Neural crest cell (in vitro differentiated cells): ENCODE results near the gene TTC39B. TPM values are rescaled to one million over a fixed set of nuclear protein-coding genes. Genes with fewer than 3 reads are reported as not detected.
"Not testable (repeated sequence)": the region's sequence is repeated elsewhere in the genome, so short reads cannot be mapped to it uniquely, and the experiment has no call there.

Source experiments
- DNase-seq: peaks from one replicate; pipeline ENCODE4 v3.0.0; 2021; ENCODE audit warnings: low read depth, mixed read lengths, low spot score
- H3K27ac Mint-ChIP-seq: one replicate; pipeline ENCODE4 v1.8.0; 2021; ENCODE audit warnings: mild to moderate bottlenecking, mixed read lengths; ENCODE audit not compliant: unreplicated experiment
- H3K27me3 Mint-ChIP-seq: 2 replicates; pipeline ENCODE4 v1.8.0; 2021; ENCODE audit warnings: low read depth, mild to moderate bottlenecking, mixed read lengths
- H3K36me3 Mint-ChIP-seq: 2 replicates; pipeline ENCODE4 v1.8.0; 2021; ENCODE audit warnings: low read depth, mild to moderate bottlenecking, mixed read lengths
- H3K4me1 Mint-ChIP-seq: 2 replicates; pipeline ENCODE4 v1.8.0; 2021; ENCODE audit warnings: mixed read lengths
- H3K4me3 Mint-ChIP-seq: one replicate; pipeline ENCODE4 v1.8.0; 2021; ENCODE audit warnings: mild to moderate bottlenecking, mixed read lengths
- H3K9me3 Mint-ChIP-seq: 2 replicates; pipeline ENCODE4 v1.8.0; 2021; ENCODE audit warnings: mixed read lengths
- total RNA-seq: library from RNA; stranded (reverse); gene quantifications from 2 replicates; pipeline ENCODE4 v1.2.1, GENCODE V29; 2021
- TF ChIP-seq, protein P1 (sequence below): fragments of 200-600 bp; sonication (generic); conservative IDR thresholded peaks from 2 replicates; pipeline ENCODE4 v1.5.0; 2021; ENCODE audit warnings: antibody characterized with exemption, mild to moderate bottlenecking

Gene TTC39B
- total RNA-seq, 1 donor from 2014 or later = 3.7 TPM

DNA sequence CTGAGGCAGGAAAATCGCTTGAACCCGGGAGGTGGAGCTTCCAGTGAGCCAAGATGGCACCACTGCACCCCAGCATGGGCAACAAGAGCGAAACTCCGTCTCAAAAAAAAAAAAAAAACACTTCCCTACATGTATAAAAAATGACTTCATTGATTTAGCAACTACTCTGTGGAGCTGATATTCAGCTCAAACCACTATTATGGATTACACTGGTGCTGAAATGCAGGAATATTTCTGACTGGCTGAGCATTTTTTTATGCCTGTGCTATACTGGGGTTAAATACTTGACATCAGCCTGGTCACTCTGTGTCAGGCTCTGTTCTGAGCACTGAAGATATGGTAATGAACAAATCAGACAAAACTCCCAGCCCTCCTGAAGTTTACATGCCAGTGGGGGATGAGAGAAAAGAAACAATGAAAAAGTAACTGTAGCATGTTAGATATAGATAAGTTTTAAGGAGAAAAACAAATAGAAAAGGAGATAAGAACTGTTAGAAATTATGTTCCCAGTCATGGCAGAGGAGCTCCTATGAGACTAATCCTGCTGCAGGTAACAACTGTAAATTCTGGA is 22.6 kb upstream of the TTC39B start:
- TF ChIP-seq, protein P1, sequence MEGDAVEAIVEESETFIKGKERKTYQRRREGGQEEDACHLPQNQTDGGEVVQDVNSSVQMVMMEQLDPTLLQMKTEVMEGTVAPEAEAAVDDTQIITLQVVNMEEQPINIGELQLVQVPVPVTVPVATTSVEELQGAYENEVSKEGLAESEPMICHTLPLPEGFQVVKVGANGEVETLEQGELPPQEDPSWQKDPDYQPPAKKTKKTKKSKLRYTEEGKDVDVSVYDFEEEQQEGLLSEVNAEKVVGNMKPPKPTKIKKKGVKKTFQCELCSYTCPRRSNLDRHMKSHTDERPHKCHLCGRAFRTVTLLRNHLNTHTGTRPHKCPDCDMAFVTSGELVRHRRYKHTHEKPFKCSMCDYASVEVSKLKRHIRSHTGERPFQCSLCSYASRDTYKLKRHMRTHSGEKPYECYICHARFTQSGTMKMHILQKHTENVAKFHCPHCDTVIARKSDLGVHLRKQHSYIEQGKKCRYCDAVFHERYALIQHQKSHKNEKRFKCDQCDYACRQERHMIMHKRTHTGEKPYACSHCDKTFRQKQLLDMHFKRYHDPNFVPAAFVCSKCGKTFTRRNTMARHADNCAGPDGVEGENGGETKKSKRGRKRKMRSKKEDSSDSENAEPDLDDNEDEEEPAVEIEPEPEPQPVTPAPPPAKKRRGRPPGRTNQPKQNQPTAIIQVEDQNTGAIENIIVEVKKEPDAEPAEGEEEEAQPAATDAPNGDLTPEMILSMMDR = no peak
- Mint-ChIP-seq H3K36me3 (peaks cover 3% of the 10 kb centered on the region), H3K9me3 (peaks cover 8% of the 10 kb centered on the region), H3K4me3 (no peak overlapping the region), H3K4me1 (no peaks in the 10 kb centered on the region), H3K27me3 (no peaks in the 10 kb centered on the region), H3K27ac (no peak overlapping the region)
- DNase-seq = no peak

DNA sequence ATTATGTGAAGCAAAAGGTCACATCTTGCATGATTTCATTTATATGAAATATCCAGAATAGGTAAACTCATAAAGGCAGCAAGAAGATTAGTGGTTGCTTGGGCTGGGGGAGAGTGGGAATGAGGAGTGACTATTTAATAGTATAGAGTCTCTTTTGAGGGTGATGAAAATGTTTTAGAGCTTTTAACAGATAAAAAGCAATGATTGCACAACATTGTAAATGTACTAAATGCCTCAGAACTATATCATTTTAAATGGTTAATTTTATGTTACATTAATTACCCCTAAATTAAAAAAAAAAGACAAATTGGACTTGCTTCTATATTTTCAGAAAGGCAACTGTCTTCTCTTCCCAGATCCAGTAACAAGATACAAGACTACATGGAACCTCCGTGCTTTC is 21.9 kb upstream of the TTC39B start:
- Mint-ChIP-seq H3K36me3 (peaks cover 7% of the 10 kb centered on the region), H3K4me1 (no peaks in the 10 kb centered on the region), H3K27me3 (no peaks in the 10 kb centered on the region), H3K9me3 (peaks cover 12% of the 10 kb centered on the region), H3K27ac (no peak overlapping the region), H3K4me3 (no peak overlapping the region)
- TF ChIP-seq, protein P1 = no peak
- DNase-seq = no peak

DNA sequence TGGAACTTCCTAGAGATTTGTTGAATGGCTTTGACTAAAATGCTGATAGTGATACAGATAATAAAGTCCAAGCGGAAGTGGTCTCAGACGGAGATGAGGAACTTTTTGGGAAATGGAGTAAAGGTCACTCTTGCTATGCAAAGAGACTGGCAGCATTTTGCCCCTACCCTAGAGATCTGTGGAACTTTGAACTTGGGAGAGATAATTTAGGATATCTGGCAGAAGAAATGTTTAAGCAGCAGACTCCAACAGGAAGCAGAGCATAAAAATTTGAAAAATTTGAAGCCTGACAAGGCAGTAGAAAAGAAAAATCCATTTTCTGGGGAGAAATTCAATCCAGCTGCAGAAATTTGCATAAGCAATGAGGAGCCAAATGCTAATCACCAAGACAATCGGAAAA is 15.7 kb upstream of the TTC39B start:
- H3K4me3 Mint-ChIP-seq, H3K4me1 Mint-ChIP-seq, H3K27me3 Mint-ChIP-seq, H3K27ac Mint-ChIP-seq, DNase-seq: not testable (repeated sequence)
- H3K9me3 Mint-ChIP-seq = peaks cover 19% of the 10 kb centered on the region
- H3K36me3 Mint-ChIP-seq = peaks cover 13% of the 10 kb centered on the region

DNA sequence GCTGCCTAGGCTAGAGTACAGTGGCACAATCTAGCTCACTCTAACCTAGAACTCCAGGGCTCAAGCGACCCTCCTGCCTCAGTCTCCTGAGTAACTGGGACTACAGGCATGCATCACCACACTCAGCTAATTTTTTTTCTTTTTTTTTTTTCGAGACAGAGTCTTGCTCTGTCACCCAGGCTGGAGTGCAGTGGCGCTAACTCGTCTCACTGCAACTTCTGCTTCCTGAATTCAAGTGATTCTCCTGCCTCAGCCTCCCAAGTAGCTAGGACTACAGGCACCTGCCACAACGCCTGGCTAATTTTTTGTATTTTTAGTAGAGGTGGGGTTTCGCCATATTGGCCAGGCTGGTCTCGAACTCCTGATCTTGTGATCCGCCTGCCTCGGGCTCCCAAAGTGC is 12.6 kb upstream of the TTC39B start:
- H3K27ac Mint-ChIP-seq, H3K27me3 Mint-ChIP-seq, H3K4me3 Mint-ChIP-seq, DNase-seq, H3K4me1 Mint-ChIP-seq: not testable (repeated sequence)
- Mint-ChIP-seq H3K36me3 (peaks cover 11% of the 10 kb centered on the region), H3K9me3 (peaks cover 13% of the 10 kb centered on the region)

DNA sequence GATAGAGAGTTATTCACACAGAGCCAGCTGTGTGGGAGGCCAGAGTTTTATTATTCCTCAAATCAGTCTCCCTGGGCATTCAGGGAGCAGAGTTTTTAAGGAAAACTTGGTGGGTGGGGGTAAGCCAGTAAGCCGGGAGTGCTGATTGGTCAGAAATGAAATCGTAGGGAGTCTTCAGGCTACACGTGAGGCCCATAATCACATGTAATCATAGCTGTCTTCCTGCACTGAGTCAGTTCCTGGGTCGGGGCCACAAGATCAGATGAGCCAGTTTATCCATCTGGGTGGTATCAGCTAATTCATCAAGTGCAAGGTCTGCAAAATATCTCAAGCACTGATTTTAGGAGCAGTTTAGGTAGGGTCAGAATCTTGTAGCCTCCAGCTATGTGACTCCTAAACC is 10.8 kb upstream of the TTC39B start:
- TF ChIP-seq, protein P1 = no peak
- no peak overlapping the region for H3K4me3 Mint-ChIP-seq
- no peak for DNase-seq
- H3K4me1 Mint-ChIP-seq = no peaks in the 10 kb centered on the region
- H3K27me3 Mint-ChIP-seq = no peaks in the 10 kb centered on the region
- no peak overlapping the region for H3K27ac Mint-ChIP-seq
- H3K36me3 Mint-ChIP-seq = peaks cover 5% of the 10 kb centered on the region
- H3K9me3 Mint-ChIP-seq = peaks cover 8% of the 10 kb centered on the region

DNA sequence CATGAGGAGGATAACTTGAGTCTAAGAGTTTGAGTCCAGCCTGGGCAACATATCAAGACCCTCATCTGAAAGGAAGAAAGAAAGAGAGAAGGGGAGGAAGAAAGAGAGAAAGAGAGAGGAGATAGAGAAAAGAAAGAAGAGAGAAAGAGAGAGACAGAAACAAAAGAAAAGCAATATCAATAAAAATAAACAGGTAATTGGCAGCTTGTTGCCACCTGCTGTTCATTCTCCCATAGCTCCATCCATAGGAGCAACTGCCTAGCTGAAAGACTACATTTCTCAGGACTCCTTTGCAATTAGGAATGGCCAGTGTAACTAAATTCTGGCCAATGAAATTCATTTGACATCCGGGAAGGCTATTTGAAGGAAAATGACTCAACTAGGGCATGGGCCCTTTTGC is 4.6 kb upstream of the TTC39B start:
- H3K4me1 Mint-ChIP-seq = peaks cover 5% of the 10 kb centered on the region
- no peak overlapping the region for H3K4me3 Mint-ChIP-seq
- H3K27ac Mint-ChIP-seq = no peak overlapping the region
- peaks cover 2% of the 10 kb centered on the region for H3K9me3 Mint-ChIP-seq
- DNase-seq = no peak
- H3K27me3 Mint-ChIP-seq = peaks cover 8% of the 10 kb centered on the region
- H3K36me3 Mint-ChIP-seq = no peaks in the 10 kb centered on the region
- TF ChIP-seq, protein P1 = no peak
